ENCODE measurements around the gene CLRN3. TPM values are rescaled to one million over a fixed set of nuclear protein-coding genes. Genes with fewer than 3 reads are reported as not detected.

Gene CLRN3
- total and polyA plus RNA-seq, 3 donors from 2014 or later = 0.55 TPM; not detected in 2

DNA sequence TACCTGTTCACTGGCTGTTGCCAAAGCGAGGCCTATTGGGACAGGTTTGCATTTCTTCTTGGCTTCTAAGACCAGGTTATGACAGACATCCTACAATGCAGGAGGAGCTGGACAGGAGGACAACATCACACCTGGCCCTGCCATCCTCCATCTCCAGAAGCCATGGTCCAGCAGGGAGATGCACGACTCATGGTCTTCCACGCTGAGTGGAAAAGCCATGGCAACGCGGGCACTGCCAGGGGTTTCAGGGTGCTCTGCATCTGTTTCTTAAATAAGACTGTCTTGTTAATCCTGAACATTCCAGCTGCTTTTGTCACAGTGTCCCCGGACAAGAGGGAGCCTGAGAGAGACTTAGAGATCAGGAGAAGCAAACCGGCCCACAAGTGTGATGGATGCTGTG lies 40.3 kb downstream of the CLRN3 start:
- 95 to 96% methylated on average over 3 to 7 of the region's 7 CpGs for WGBS, 2 donors
- Histone ChIP-seq H3K36me3 (ENCODE audit: low read depth, missing control alignments) (no peaks in the 10 kb centered on the region), H3K4me1 (peaks cover 3% of the 10 kb centered on the region), H3K27ac (no peak overlapping the region), H3K9me3 (no peaks in the 10 kb centered on the region), H3K4me3 (no peak overlapping the region), H3K27me3 (no peaks in the 10 kb centered on the region)
- TF ChIP-seq, protein P1, sequence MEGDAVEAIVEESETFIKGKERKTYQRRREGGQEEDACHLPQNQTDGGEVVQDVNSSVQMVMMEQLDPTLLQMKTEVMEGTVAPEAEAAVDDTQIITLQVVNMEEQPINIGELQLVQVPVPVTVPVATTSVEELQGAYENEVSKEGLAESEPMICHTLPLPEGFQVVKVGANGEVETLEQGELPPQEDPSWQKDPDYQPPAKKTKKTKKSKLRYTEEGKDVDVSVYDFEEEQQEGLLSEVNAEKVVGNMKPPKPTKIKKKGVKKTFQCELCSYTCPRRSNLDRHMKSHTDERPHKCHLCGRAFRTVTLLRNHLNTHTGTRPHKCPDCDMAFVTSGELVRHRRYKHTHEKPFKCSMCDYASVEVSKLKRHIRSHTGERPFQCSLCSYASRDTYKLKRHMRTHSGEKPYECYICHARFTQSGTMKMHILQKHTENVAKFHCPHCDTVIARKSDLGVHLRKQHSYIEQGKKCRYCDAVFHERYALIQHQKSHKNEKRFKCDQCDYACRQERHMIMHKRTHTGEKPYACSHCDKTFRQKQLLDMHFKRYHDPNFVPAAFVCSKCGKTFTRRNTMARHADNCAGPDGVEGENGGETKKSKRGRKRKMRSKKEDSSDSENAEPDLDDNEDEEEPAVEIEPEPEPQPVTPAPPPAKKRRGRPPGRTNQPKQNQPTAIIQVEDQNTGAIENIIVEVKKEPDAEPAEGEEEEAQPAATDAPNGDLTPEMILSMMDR (IDR thresholded peaks at IDR 0.05) = no peak
- TF ChIP-seq POLR2A (IDR thresholded peaks at IDR 0.05) = no peak
- no peak for DNase-seq
- intact Hi-C loops (cut with DNase I; ENCODE audit: low total_unique reads) = no loop called here

DNA sequence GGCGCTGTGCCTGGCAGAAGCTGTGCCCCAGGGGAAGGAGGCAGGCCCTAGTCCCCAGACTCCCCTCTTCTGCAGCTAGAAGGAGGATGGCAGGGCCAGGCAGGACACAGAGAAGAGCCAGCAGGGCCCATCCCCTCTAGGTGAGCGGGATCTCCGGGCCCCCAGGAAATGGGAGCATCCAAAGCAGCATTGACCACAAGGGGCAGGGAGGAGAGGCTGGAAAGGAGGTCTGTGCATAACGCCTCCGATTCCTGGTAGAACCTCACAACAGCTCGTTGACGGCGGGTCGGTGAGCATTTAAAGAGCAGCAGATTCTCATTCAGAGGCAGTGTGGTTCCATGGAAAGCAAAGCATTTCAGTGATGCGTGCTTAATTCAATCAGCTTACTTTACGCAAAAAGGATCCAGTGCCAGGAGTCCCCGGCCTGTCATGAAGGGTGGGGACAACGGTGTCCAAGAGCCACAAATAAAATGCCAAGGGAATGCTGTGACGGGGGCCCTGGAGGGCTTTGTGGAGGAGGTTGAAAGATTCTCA lies 41.0 kb downstream of the CLRN3 start:
- no peak overlapping the region for H3K4me3 ChIP-seq
- H3K36me3 ChIP-seq (ENCODE audit: low read depth, missing control alignments) = no peaks in the 10 kb centered on the region
- H3K9me3 ChIP-seq = no peaks in the 10 kb centered on the region
- no peak overlapping the region for H3K27ac ChIP-seq
- 87 to 94% methylated on average over 12 to 14 of the region's 14 CpGs for WGBS, 2 donors
- no peak for TF ChIP-seq POLR2A (IDR thresholded peaks at IDR 0.05)
- TF ChIP-seq, protein P1 (IDR thresholded peaks at IDR 0.05) = no peak
- H3K4me1 ChIP-seq = peaks cover 3% of the 10 kb centered on the region
- intact Hi-C loops (cut with DNase I; ENCODE audit: low total_unique reads) = no loop called here
- no peak for DNase-seq
- no peaks in the 10 kb centered on the region for H3K27me3 ChIP-seq

DNA sequence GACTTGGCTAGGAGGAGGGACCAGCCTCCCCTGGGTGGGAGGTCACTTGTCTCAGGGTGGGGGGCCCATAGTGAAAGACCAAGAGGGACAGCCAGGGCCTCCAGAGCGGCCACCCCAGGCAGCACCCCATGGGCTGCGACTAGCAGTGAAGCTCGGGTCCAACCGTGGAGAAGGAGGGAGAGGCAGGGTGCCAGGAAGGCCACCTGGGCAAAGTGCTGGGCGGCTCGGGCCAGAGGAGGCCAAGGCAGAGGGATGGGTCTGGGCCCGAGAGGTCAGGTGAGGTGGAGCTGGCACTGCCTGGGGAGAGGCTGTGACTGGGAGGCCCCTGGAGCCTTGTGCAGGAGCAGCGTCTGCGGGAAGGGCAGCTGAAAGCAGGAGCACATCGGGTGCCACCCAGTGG lies 41.8 kb downstream of the CLRN3 start:
- Histone ChIP-seq H3K36me3 (ENCODE audit: low read depth, missing control alignments) (no peaks in the 10 kb centered on the region), H3K9me3 (no peaks in the 10 kb centered on the region), H3K27me3 (no peaks in the 10 kb centered on the region), H3K4me1 (peaks cover 3% of the 10 kb centered on the region), H3K27ac (no peak overlapping the region), H3K4me3 (no peak overlapping the region)
- TF ChIP-seq, protein P1 (IDR thresholded peaks at IDR 0.05) = no peak
- no peak for TF ChIP-seq POLR2A (IDR thresholded peaks at IDR 0.05)
- WGBS, 2 donors = 82 to 90% methylated on average over 10 of the region's 10 CpGs
- no peak for DNase-seq
- intact Hi-C loops (cut with DNase I; ENCODE audit: low total_unique reads) = no loop called here

DNA sequence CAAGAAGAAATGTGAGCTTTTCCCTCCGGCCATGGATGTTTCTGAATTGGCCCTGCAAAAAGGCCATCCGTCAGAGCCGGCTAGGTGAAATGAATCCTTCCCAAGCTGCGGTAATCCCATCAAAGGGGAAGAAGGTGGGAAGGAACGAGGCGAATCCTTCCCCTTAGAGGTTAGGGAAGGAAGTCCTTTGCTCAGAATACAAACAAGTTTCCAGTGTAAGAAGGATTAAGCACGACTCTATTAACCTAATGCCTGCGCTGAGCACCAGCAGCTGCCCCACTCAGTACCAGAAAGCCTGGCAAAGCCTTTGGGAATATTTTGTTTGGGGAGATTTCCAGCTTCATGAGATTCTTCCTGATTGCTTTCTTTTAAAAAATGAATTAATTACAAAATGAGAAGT lies 42.8 kb downstream of the CLRN3 start:
- H3K36me3 ChIP-seq (ENCODE audit: low read depth, missing control alignments) = no peaks in the 10 kb centered on the region
- no peak for DNase-seq
- peaks cover 3% of the 10 kb centered on the region for H3K4me1 ChIP-seq
- no peaks in the 10 kb centered on the region for H3K27me3 ChIP-seq
- H3K27ac ChIP-seq = no peak overlapping the region
- no peak overlapping the region for H3K4me3 ChIP-seq
- H3K9me3 ChIP-seq = no peaks in the 10 kb centered on the region
- TF ChIP-seq POLR2A (IDR thresholded peaks at IDR 0.05) = no peak
- TF ChIP-seq, protein P1 (IDR thresholded peaks at IDR 0.05) = no peak
- intact Hi-C loops (cut with DNase I; ENCODE audit: low total_unique reads) = no loop called here
- WGBS, 2 donors = 74 to 79% methylated on average over 8 of the region's 8 CpGs

DNA sequence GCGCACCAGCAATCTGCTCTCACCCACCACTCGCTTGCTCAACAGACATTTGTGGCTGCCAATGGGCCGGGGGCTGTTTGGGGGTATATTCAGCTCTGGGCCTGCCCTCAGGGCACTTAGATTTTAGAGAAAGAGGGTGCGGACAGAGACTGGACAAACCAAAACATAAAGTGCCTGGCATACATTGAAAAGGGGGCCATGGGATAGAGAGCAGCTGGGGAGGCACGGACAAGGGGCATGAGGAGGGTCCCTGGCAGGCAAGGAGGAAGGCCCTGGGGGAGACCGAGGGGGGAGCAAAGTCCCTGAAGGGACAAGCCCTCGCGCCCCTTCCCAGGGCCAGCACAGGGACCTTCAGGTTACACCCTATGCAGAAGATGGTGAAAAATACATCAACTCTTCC lies 43.5 kb downstream of the CLRN3 start:
- TF ChIP-seq, protein P1 (IDR thresholded peaks at IDR 0.05) = no peak
- TF ChIP-seq POLR2A (IDR thresholded peaks at IDR 0.05) = no peak
- Histone ChIP-seq H3K27ac (no peak overlapping the region), H3K9me3 (no peaks in the 10 kb centered on the region), H3K4me1 (peaks cover 3% of the 10 kb centered on the region), H3K27me3 (no peaks in the 10 kb centered on the region), H3K36me3 (ENCODE audit: low read depth, missing control alignments) (no peaks in the 10 kb centered on the region), H3K4me3 (no peak overlapping the region)
- 71 to 76% methylated on average over 8 of the region's 8 CpGs for WGBS, 2 donors
- intact Hi-C loops (cut with DNase I; ENCODE audit: low total_unique reads) = no loop called here
- DNase-seq = no peak
